C4-2B (cell line): ENCODE data around the gene BTBD2.

ENCODE experiments used
- H3K27ac ChIP-seq: fragments of 450-650 bp; 2 replicates; pipeline ENCODE4 v1.5.1; 2017
- CTCF ChIP-seq: fragments of 450-650 bp; conservative IDR thresholded peaks from 2 replicates; pipeline ENCODE4 v1.5.1; 2017; ENCODE audit warnings: mild to moderate bottlenecking
- ZFX ChIP-seq: fragments of 450-650 bp; IDR thresholded peaks from 2 replicates; pipeline ENCODE4 v1.6.1; 2017

The BTBD2 gene

GRCh38 chr19:2054763-2055162, 39.2 kb upstream of the BTBD2 start:
- H3K27ac ChIP-seq = no peak overlapping the region; the same call in 1 of the 2 replicates
- TF ChIP-seq CTCF (no peak), ZFX (no peak)

GRCh38 chr19:2053601-2054389, 38.3 kb upstream of the BTBD2 start:
- TF ChIP-seq ZFX (no peak), CTCF (no peak)
- peak overlapping the region; percentile 95 for H3K27ac ChIP-seq

DNA sequence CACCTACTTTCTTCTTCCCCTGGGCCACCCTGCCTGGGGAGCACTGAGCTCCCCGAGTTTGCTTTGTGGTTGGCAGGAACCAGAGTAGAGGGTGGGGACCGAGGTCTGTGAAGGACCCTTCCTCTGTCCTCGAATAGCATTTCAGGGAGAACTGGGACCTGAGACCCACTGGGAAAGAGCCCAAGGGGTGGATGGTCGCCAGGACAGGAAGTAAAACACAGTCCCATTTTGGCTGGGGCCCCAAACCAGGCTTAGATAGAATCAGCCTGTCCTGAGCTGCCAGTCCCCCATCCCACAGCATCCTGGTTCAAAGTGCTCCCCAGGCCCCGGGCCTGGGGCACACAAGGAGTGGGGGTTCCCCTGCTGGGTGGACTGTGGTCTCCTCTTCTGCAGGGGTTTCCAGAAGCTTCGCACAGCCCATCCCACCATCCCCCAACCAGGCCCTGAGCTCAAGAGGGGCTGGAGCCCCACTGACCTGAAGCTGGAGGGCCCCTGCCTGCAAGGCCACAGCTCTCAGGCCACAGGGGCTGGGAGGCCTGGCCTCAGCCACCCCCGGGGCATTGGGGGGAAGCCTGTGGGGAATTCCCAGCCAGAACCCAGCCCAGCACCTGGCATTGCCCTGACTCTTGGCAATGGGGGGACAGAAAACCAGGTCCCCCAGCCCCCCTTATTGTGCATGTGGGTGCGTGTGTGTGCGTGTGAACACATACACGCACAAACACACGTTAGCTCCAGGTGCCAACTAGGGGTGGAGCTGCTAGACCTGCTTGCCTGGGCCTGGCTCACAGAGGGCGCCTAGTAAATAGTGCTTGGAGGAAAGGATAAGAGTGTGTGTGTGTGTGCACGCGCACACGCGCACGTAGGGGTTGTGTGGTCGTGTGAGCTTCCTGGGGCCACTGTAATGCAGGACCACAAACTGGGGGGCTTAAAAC, 36.5 kb upstream of the BTBD2 start:
- peak overlapping the region; percentile 95 for H3K27ac ChIP-seq

DNA sequence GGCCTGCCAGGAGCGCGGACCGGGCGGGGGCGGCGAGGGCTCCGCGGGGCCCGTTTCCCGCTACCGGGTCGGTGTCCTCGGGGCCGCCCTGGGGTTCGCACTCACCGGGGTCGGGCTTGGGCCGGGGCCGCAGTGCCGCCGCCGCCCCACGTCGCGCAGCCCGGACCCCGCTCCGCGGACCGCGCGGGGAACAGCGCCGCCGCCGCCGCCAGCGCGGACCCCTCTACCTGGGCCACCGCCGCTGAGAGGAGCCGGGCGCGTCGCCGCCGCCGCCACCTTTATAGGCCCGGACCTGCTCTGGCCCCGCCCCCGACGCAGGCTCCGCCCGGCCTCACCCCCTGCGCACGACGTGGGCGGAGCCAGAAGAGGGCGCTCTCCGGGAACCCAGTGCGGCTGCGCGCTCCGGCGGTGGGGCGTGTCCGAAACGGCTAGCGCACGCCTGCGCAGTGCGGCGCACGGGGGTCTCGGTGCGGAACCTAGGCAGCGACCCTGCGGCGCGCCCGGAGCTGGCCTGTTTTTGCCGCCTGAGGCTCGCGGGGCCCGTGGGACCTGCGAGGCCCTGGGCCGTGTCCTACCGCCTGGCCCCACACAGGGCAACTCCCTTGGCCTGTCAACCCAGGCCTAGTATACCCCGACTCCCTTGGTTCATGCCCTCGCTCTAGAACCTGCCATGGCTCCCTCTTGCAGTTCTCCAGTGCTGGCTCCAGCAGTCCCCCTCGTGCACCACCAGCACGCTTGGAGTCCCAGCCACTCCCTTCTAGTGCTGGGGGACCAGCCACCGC, 35.7 kb upstream of the BTBD2 start, which contains the start of gene MKNK2:
MKNK2 (minus strand) TSS at position 254 of the 782 bp plus-strand sequence. CDS start 393 bp downstream, outside the sequence.
- no peak; the same call in 1 of the 2 replicates for TF ChIP-seq CTCF
- TF ChIP-seq ZFX = peak; percentile 55
- H3K27ac ChIP-seq = peak within 1 kb of the TSS; percentile 95

More for the DNA sequence above, 36.5 kb upstream of the BTBD2 start:
- TF ChIP-seq ZFX (peak; percentile 31; the same call in 1 of the 2 replicates), CTCF (no peak)

DNA sequence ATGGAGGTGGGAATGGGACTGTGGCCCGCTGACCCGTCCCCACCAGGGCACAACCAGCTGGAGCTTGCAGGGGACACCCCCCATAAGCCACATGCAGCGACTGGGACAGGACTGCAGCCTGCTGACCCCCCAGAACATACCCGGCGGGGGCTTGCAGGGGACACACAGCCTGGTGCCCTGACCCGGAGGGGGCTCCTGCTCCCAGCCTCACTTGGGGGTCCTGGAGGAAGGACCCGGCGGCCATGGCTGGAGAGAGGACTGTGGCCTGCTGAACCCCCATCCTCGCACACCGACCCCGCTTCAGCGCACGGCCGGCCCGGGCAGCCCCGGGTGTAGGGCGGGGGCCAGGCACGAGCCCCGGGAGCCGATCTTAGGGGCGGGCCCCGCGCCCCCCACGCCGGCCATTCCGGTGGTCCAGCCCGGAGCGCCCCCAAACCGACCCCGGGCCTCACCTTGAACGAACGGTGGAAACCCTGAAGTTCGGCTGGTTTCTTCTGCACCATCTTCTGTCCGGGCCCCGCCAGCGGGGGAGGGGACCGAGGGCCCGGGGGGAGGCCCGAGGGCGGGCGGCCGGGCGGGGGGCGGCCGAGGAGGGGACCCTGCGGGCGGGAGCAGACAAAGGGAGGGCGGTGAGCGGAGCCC, 35.0 kb upstream of the BTBD2 start:
- H3K27ac ChIP-seq = peak overlapping the region; percentile 95
- TF ChIP-seq ZFX (no peak), CTCF (no peak)

DNA sequence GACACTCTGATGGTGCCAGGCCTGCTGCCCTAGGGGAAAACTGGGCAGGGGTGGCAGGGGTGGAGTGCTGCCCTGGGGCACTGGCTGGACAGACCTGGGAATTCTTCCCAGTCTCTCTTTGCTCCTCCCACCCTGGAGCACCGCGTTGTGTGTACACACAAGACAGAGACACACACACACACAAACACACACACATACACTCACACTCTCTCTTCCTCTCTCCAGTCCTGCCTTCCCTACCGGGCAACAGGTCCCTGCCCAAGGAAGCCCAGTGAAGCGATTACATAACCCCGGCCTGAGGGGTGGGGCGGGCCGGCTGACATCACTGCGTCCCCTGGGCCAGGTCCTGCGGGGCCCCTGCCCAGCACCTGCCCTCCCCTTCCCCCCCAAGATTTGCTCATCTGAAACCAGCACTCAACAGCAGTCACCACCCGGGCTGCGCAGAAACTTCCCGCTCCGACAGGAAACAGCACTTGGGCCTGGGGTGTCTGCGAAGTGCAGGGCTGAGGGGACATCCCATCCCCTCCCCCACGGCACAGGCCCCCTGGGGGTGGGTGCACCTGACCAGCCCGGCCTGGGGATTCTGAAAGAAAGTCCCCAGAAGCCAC, 34.3 kb upstream of the BTBD2 start:
- TF ChIP-seq ZFX (no peak), CTCF (no peak)
- H3K27ac ChIP-seq = peak overlapping the region; percentile 95
